Rectal smooth muscle tissue (tissue), 1 donor: ENCODE data around the gene PDIA5.

Source experiments
- H3K27ac ChIP-seq: one replicate; pipeline ENCODE4 v1.7.0; 2013; ENCODE audit warnings: low read depth, low read length, inconsistent platforms
- H3K27me3 ChIP-seq: one replicate; pipeline ENCODE4 v1.7.0; 2013; ENCODE audit warnings: low read length; ENCODE audit not compliant: control insufficient read depth, insufficient read depth
- H3K36me3 ChIP-seq: one replicate; pipeline ENCODE4 v1.7.0; 2013; ENCODE audit warnings: low read length; ENCODE audit not compliant: control insufficient read depth, insufficient read depth
- H3K4me1 ChIP-seq: one replicate; pipeline ENCODE4 v1.7.0; 2013; ENCODE audit warnings: low read length; ENCODE audit not compliant: control insufficient read depth, insufficient read depth
- H3K4me3 ChIP-seq: one replicate; pipeline ENCODE4 v1.7.0; 2013; ENCODE audit warnings: low read length
- H3K9ac ChIP-seq: one replicate; pipeline ENCODE4 v1.7.0; 2013; ENCODE audit warnings: low read length

PDIA5 gene

GRCh38 chr3:123047062-123047319 is 19.8 kb upstream of the PDIA5 start:
- Histone ChIP-seq H3K4me1 (no peaks in the 10 kb centered on the region), H3K27me3 (no peaks in the 10 kb centered on the region), H3K4me3 (no peak overlapping the region), H3K36me3 (no peaks in the 10 kb centered on the region), H3K9ac (no peak overlapping the region), H3K27ac (no peak overlapping the region)

- no peak overlapping the region for H3K4me3 ChIP-seq
- H3K27me3 ChIP-seq: no peaks in the 10 kb centered on the region
- H3K9ac ChIP-seq: no peak overlapping the region
- no peak overlapping the region for H3K27ac ChIP-seq
- H3K36me3 ChIP-seq: no peaks in the 10 kb centered on the region
- H3K4me1 ChIP-seq: no peaks in the 10 kb centered on the region
Observed at GRCh38 chr3:123048480-123049237, 18.2 kb upstream of the PDIA5 start.

DNA sequence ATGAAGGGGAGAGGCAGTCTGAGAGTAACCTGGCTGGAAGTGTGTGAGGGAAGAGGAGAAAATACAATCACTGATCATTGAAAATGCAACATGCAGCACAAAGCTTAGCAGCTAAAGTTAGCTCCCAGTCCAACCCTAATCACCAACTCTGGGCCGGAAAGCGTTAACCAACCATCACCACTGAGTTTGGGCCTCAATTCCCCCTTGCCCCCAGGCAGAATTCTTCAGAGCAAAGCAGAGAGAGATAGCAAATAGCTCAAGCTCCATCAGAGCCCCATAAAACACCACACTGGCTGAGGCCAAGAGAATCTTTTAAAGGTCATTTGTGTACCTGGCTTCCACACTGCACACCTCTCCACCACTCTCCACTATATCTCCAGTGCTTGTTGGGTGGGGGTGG is 16.2 kb upstream of the PDIA5 start:
- Histone ChIP-seq H3K4me3 (no peak overlapping the region), H3K4me1 (no peaks in the 10 kb centered on the region), H3K36me3 (no peaks in the 10 kb centered on the region), H3K27me3 (no peaks in the 10 kb centered on the region), H3K27ac (no peak overlapping the region), H3K9ac (no peak overlapping the region)

DNA sequence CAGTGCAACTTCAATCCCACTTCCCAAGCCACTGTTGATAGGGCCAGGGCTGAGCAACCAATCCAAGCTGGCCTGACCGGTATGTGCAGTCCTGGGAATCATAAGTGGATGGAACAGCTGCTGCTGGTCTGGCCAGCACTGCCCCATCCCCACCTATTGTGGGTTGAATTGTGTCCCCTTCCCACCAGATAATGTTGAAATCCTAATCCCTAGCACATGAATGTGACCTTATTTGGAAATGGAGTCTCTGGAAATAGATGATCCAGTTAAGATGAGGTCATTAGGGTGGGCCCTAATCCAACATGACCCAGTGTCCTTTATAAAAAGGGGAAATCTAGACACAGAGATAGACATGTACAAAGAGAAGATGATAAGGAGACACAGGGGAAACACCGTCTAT is 13.7 kb upstream of the PDIA5 start:
- no peak overlapping the region for H3K9ac ChIP-seq
- H3K27ac ChIP-seq: no peak overlapping the region
- no peaks in the 10 kb centered on the region for H3K36me3 ChIP-seq
- no peaks in the 10 kb centered on the region for H3K27me3 ChIP-seq
- H3K4me3 ChIP-seq: no peak overlapping the region
- H3K4me1 ChIP-seq: no peaks in the 10 kb centered on the region

GRCh38 chr3:123054109-123054778 is 12.6 kb upstream of the PDIA5 start:
- no peaks in the 10 kb centered on the region for H3K27me3 ChIP-seq
- no peak overlapping the region for H3K27ac ChIP-seq
- no peak overlapping the region for H3K4me3 ChIP-seq
- H3K9ac ChIP-seq: no peak overlapping the region
- no peaks in the 10 kb centered on the region for H3K4me1 ChIP-seq
- no peaks in the 10 kb centered on the region for H3K36me3 ChIP-seq

GRCh38 chr3:123054931-123055330 is 11.9 kb upstream of the PDIA5 start:
- no peaks in the 10 kb centered on the region for H3K27me3 ChIP-seq
- H3K4me1 ChIP-seq: no peaks in the 10 kb centered on the region
- no peak overlapping the region for H3K27ac ChIP-seq
- no peaks in the 10 kb centered on the region for H3K36me3 ChIP-seq
- no peak overlapping the region for H3K9ac ChIP-seq
- H3K4me3 ChIP-seq: no peak overlapping the region

- Histone ChIP-seq H3K4me3 (no peak overlapping the region), H3K27me3 (no peaks in the 10 kb centered on the region), H3K36me3 (no peaks in the 10 kb centered on the region), H3K27ac (no peak overlapping the region), H3K9ac (no peak overlapping the region), H3K4me1 (no peaks in the 10 kb centered on the region)
Observed at GRCh38 chr3:123055352-123055751, 11.5 kb upstream of the PDIA5 start.

DNA sequence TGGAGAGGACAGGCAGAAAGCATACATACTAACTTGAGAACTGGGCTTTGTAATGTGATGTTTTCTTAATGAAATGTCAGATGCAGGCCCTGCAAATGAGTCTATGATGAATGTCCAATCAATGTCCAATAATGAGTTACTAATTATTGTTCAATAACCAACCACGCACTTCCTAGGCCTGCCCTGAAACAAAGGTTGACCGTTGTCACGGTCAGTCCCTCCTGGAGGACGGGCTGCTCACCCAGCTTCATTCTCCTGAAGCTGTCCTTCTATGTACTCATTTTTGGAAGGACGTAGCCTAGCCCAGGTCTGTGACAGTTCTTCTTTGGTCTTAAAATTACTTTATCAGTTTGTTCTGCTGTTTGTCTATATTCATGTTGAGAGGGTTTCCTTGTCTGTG is 8.3 kb upstream of the PDIA5 start:
- Histone ChIP-seq H3K36me3 (no peaks in the 10 kb centered on the region), H3K4me3 (no peak overlapping the region), H3K27me3 (no peaks in the 10 kb centered on the region), H3K9ac (no peak overlapping the region), H3K27ac (no peak overlapping the region), H3K4me1 (no peaks in the 10 kb centered on the region)

DNA sequence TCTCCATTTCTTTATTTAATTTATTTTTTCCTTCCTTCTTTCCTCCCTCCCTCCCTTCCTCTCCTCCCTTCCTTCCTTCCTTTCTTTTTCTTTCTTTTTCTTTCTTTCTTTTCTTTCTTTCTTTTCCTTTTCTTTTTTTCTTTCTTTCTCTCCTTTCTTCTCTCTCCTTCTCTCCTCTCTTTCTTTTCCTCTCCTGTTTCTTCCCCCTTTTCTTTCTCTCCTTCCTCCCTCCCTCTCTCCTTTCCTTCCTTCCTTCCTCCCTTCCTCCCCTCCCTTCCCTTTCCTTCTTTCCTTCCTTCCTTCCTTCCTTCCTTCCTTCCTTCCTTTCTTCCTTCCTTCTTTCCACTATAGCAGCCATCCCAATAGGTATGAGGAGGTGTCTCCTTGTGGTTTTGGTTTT is 6.8 kb upstream of the PDIA5 start:
- Histone ChIP-seq H3K4me1 (no peaks in the 10 kb centered on the region), H3K27ac (no peak overlapping the region), H3K27me3 (no peaks in the 10 kb centered on the region), H3K36me3 (no peaks in the 10 kb centered on the region), H3K9ac (no peak overlapping the region), H3K4me3 (no peak overlapping the region)

DNA sequence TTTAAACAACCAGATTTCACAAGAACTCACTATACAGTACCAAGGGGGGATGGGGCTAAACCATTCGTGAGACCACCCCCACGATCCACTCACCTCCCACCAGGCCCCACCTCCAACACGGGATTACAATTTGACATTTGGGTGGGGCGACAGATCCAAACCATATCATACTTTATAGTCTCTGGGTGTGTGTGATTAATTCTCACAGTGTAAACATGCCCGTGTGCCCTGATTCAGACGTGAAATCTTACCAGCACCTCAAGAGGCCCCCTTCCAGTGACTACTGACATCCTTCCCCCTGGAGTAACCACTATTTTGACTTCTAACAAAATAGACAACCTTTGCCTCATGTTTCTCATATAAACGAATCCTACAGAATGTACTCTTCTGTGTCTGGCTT is 5.0 kb upstream of the PDIA5 start:
- Histone ChIP-seq H3K27ac (no peak overlapping the region), H3K9ac (no peak overlapping the region), H3K27me3 (no peaks in the 10 kb centered on the region), H3K4me3 (no peak overlapping the region), H3K36me3 (no peaks in the 10 kb centered on the region), H3K4me1 (no peaks in the 10 kb centered on the region)

DNA sequence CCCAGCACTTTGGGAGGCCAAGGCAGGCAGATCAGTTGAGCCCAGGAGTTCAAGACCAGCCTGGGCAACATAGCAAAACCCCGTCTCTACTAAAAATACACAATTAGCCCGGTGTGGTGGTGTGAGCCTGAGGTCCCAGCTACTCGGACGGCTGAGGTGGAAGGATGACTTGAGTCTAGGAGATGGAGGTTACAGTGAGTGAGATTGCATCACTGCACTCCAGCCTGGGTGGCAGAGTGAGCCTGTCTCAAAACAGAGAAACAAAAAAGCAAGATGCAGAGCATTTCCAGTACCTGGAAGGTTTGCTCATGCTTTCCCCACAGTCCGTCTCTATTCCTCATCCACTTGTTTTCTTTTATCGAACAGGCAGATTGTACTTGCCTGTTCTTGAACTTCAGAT is 3.8 kb upstream of the PDIA5 start:
- no peak overlapping the region for H3K9ac ChIP-seq
- H3K4me1 ChIP-seq: peaks cover 4% of the 10 kb centered on the region
- no peak overlapping the region for H3K27ac ChIP-seq
- no peaks in the 10 kb centered on the region for H3K27me3 ChIP-seq
- no peaks in the 10 kb centered on the region for H3K36me3 ChIP-seq
- no peak overlapping the region for H3K4me3 ChIP-seq

DNA sequence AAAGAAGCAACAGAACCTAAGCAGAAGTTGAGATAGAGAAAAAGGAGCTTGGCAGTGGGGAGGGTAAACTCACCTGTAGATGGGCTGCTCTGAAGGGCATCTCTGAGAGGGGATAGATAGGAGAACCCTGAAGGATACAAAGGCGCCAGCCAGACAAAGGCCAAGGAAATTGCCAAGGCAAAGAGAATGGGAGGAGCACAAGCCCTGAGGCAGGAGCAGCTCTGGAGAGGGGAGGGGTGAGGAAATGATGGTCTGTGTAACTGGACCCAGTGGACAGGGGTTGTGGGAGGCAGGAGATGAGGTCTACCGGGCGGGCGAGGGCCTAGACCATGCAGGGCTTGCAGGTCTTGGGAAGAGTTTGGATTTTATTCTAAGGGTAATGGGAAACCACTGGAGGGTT is 2.3 kb upstream of the PDIA5 start:
- no peaks in the 10 kb centered on the region for H3K36me3 ChIP-seq

GRCh38 chr3:123064914-123065313 is 1.9 kb upstream of the PDIA5 start:
- Histone ChIP-seq H3K4me3 (no peak overlapping the region), H3K27me3 (no peaks in the 10 kb centered on the region), H3K9ac (no peak overlapping the region), H3K27ac (no peak overlapping the region), H3K4me1 (peaks cover 5% of the 10 kb centered on the region), H3K36me3 (no peaks in the 10 kb centered on the region)

More for the DNA sequence above, 2.3 kb upstream of the PDIA5 start:
- no peak overlapping the region for H3K4me3 ChIP-seq
- H3K27ac ChIP-seq: no peak overlapping the region
- H3K27me3 ChIP-seq: no peaks in the 10 kb centered on the region
- no peak overlapping the region for H3K9ac ChIP-seq
- peaks cover 5% of the 10 kb centered on the region for H3K4me1 ChIP-seq
